ENCODE measurements around the gene CDK3.
"Not testable (repeated sequence)": the region's sequence is repeated elsewhere in the genome, so short reads cannot be mapped to it uniquely, and the experiment has no call there.

Gene CDK3

GRCh38 chr17:76038050-76038449, 37.4 kb downstream of the CDK3 start:
- no peak overlapping the region for H3K9ac ChIP-seq (ENCODE audit: low read depth in 1 of 2, low read length in 2 of 2)
- H3K9me3 ChIP-seq (ENCODE audit: control insufficient read depth in 1 of 2, low read length in 2 of 2) = no peaks in the 10 kb centered on the region
- H3K27me3 ChIP-seq (ENCODE audit: control insufficient read depth in 1 of 2, insufficient read depth in 2 of 2, low read length in 2 of 2) = no peaks in the 10 kb centered on the region
- no peak overlapping the region for H3K4me3 ChIP-seq (ENCODE audit: low read depth in 1 of 2, low read length in 2 of 2)
- H3K36me3 ChIP-seq (ENCODE audit: control insufficient read depth in 1 of 2, insufficient read depth in 2 of 2, low read length in 2 of 2) = peaks cover 33 to 53% of the 10 kb centered on the region in 2 donors
- H3K4me1 ChIP-seq (ENCODE audit: control insufficient read depth in 1 of 2, insufficient read depth in 2 of 2, low read length in 2 of 2) = no peaks in the 10 kb centered on the region
- no peak overlapping the region for H3K27ac ChIP-seq (ENCODE audit: low read depth, low read length)

DNA sequence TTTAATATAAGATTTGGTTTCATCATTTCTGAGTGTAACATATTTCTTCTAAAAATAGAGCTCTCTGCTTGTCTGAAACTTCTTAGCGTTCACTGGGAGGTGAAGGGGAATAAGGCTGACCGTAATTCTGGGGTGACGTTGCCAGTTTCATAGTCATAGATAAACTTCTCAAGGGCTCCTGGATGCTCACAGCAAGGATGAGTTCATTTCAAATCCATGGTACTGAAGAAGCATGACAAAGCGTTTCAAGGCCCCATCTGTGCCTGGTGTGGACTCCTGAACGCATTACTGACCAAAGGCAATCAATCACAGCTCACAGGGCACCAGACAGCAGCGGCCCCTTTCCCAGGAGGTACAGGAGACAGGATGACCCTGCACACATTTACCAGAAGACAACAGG, 38.5 kb downstream of the CDK3 start:
- peaks cover 43 to 64% of the 10 kb centered on the region in 2 donors for H3K36me3 ChIP-seq (ENCODE audit: control insufficient read depth in 1 of 2, insufficient read depth in 2 of 2, low read length in 2 of 2)

GRCh38 chr17:76040376-76040775, 39.7 kb downstream of the CDK3 start:
- Histone ChIP-seq H3K36me3 (ENCODE audit: control insufficient read depth in 1 of 2, insufficient read depth in 2 of 2, low read length in 2 of 2) (peaks cover 47 to 76% of the 10 kb centered on the region in 2 donors), H3K9ac (ENCODE audit: low read depth in 1 of 2, low read length in 2 of 2) (no peak overlapping the region), H3K9me3 (ENCODE audit: control insufficient read depth in 1 of 2, low read length in 2 of 2) (no peaks in the 10 kb centered on the region), H3K27me3 (ENCODE audit: control insufficient read depth in 1 of 2, insufficient read depth in 2 of 2, low read length in 2 of 2) (no peaks in the 10 kb centered on the region), H3K4me1 (ENCODE audit: control insufficient read depth in 1 of 2, insufficient read depth in 2 of 2, low read length in 2 of 2) (no peaks in the 10 kb centered on the region), H3K27ac (ENCODE audit: low read depth, low read length) (no peak overlapping the region), H3K4me3 (ENCODE audit: low read depth in 1 of 2, low read length in 2 of 2) (no peak overlapping the region)

More for the DNA sequence above, 38.5 kb downstream of the CDK3 start:
- H3K9me3 ChIP-seq (ENCODE audit: control insufficient read depth in 1 of 2, low read length in 2 of 2) = no peaks in the 10 kb centered on the region
- no peaks in the 10 kb centered on the region for H3K4me1 ChIP-seq (ENCODE audit: control insufficient read depth in 1 of 2, insufficient read depth in 2 of 2, low read length in 2 of 2)
- no peaks in the 10 kb centered on the region for H3K27me3 ChIP-seq (ENCODE audit: control insufficient read depth in 1 of 2, insufficient read depth in 2 of 2, low read length in 2 of 2)
- H3K9ac ChIP-seq (ENCODE audit: low read depth in 1 of 2, low read length in 2 of 2) = no peak overlapping the region
- H3K27ac ChIP-seq (ENCODE audit: low read depth, low read length) = no peak overlapping the region
- H3K4me3 ChIP-seq (ENCODE audit: low read depth in 1 of 2, low read length in 2 of 2) = no peak overlapping the region

- H3K9me3 ChIP-seq (ENCODE audit: control insufficient read depth in 1 of 2, low read length in 2 of 2); H3K4me1 ChIP-seq (ENCODE audit: control insufficient read depth in 1 of 2, insufficient read depth in 2 of 2, low read length in 2 of 2); H3K27ac ChIP-seq (ENCODE audit: low read depth, low read length); H3K4me3 ChIP-seq (ENCODE audit: low read depth in 1 of 2, low read length in 2 of 2); H3K27me3 ChIP-seq (ENCODE audit: control insufficient read depth in 1 of 2, insufficient read depth in 2 of 2, low read length in 2 of 2); H3K9ac ChIP-seq (ENCODE audit: low read depth in 1 of 2, low read length in 2 of 2): not testable (repeated sequence)
- peaks cover 48 to 95% of the 10 kb centered on the region in 2 donors for H3K36me3 ChIP-seq (ENCODE audit: control insufficient read depth in 1 of 2, insufficient read depth in 2 of 2, low read length in 2 of 2)
Measured at GRCh38 chr17:76042868-76043267, 42.2 kb downstream of the CDK3 start.

- not testable (repeated sequence) for H3K4me1 ChIP-seq (ENCODE audit: control insufficient read depth in 1 of 2, insufficient read depth in 2 of 2, low read length in 2 of 2); H3K9me3 ChIP-seq (ENCODE audit: control insufficient read depth in 1 of 2, low read length in 2 of 2); H3K9ac ChIP-seq (ENCODE audit: low read depth in 1 of 2, low read length in 2 of 2); H3K4me3 ChIP-seq (ENCODE audit: low read depth in 1 of 2, low read length in 2 of 2); H3K27me3 ChIP-seq (ENCODE audit: control insufficient read depth in 1 of 2, insufficient read depth in 2 of 2, low read length in 2 of 2); H3K27ac ChIP-seq (ENCODE audit: low read depth, low read length)
- peaks cover 48 to 95% of the 10 kb centered on the region in 2 donors for H3K36me3 ChIP-seq (ENCODE audit: control insufficient read depth in 1 of 2, insufficient read depth in 2 of 2, low read length in 2 of 2)
Measured at GRCh38 chr17:76044475-76045007, 43.9 kb downstream of the CDK3 start.

GRCh38 chr17:76046064-76046463, 45.4 kb downstream of the CDK3 start:
- Histone ChIP-seq H3K4me3 (ENCODE audit: low read depth in 1 of 2, low read length in 2 of 2) (no peak overlapping the region), H3K36me3 (ENCODE audit: control insufficient read depth in 1 of 2, insufficient read depth in 2 of 2, low read length in 2 of 2) (peaks cover 39 to 95% of the 10 kb centered on the region in 2 donors), H3K4me1 (ENCODE audit: control insufficient read depth in 1 of 2, insufficient read depth in 2 of 2, low read length in 2 of 2) (no peaks in the 10 kb centered on the region), H3K9me3 (ENCODE audit: control insufficient read depth in 1 of 2, low read length in 2 of 2) (no peaks in the 10 kb centered on the region), H3K27ac (ENCODE audit: low read depth, low read length) (no peak overlapping the region), H3K27me3 (ENCODE audit: control insufficient read depth in 1 of 2, insufficient read depth in 2 of 2, low read length in 2 of 2) (no peaks in the 10 kb centered on the region), H3K9ac (ENCODE audit: low read depth in 1 of 2, low read length in 2 of 2) (no peak overlapping the region)

DNA sequence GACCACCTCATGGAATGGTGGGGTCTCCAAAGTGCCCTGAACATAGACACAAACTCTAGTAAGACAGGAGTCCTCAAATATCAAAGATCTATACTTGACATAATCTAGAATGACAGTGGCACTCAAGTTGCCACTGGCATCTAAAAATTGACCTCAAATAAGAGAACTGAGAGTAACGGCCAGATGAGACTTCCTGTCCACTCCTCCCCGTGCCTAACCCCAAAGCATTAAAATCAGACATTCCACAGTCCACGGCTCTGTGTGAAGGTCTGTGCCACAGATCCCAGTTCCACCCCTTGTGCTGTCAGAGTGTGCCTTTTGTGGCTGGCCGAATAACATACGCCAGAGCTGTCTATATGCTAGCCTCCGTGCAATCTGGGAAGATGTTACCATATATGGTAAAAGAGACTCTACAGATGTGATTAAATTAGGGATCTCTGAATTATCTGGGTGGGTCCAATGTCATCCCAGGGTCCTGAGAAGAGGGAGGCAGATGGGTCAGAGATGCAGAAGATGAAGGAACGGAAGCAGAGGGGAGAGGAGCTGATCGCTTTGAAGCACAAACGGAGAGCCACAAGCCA, 47.5 kb downstream of the CDK3 start:
- H3K9ac ChIP-seq (ENCODE audit: low read depth in 1 of 2, low read length in 2 of 2) = no peak overlapping the region
- no peak overlapping the region for H3K27ac ChIP-seq (ENCODE audit: low read depth, low read length)
- H3K9me3 ChIP-seq (ENCODE audit: control insufficient read depth in 1 of 2, low read length in 2 of 2) = no peaks in the 10 kb centered on the region
- H3K4me3 ChIP-seq (ENCODE audit: low read depth in 1 of 2, low read length in 2 of 2) = no peak overlapping the region
- peaks cover 38 to 89% of the 10 kb centered on the region in 2 donors for H3K36me3 ChIP-seq (ENCODE audit: control insufficient read depth in 1 of 2, insufficient read depth in 2 of 2, low read length in 2 of 2)
- H3K4me1 ChIP-seq (ENCODE audit: control insufficient read depth in 1 of 2, insufficient read depth in 2 of 2, low read length in 2 of 2) = no peaks in the 10 kb centered on the region
- no peaks in the 10 kb centered on the region for H3K27me3 ChIP-seq (ENCODE audit: control insufficient read depth in 1 of 2, insufficient read depth in 2 of 2, low read length in 2 of 2)

- H3K4me3 ChIP-seq (ENCODE audit: low read depth in 1 of 2, low read length in 2 of 2) = no peak overlapping the region
- no peak overlapping the region for H3K27ac ChIP-seq (ENCODE audit: low read depth, low read length)
- no peaks in the 10 kb centered on the region for H3K27me3 ChIP-seq (ENCODE audit: control insufficient read depth in 1 of 2, insufficient read depth in 2 of 2, low read length in 2 of 2)
- H3K36me3 ChIP-seq (ENCODE audit: control insufficient read depth in 1 of 2, insufficient read depth in 2 of 2, low read length in 2 of 2) = peaks cover 32 to 89% of the 10 kb centered on the region in 2 donors
- no peaks in the 10 kb centered on the region for H3K9me3 ChIP-seq (ENCODE audit: control insufficient read depth in 1 of 2, low read length in 2 of 2)
- H3K9ac ChIP-seq (ENCODE audit: low read depth in 1 of 2, low read length in 2 of 2) = no peak overlapping the region
- no peaks in the 10 kb centered on the region for H3K4me1 ChIP-seq (ENCODE audit: control insufficient read depth in 1 of 2, insufficient read depth in 2 of 2, low read length in 2 of 2)
Measured at GRCh38 chr17:76048711-76049110, 48.1 kb downstream of the CDK3 start.

- Histone ChIP-seq H3K36me3 (ENCODE audit: control insufficient read depth in 1 of 2, insufficient read depth in 2 of 2, low read length in 2 of 2) (peaks cover 27 to 89% of the 10 kb centered on the region in 2 donors), H3K9me3 (ENCODE audit: control insufficient read depth in 1 of 2, low read length in 2 of 2) (no peaks in the 10 kb centered on the region), H3K27ac (ENCODE audit: low read depth, low read length) (no peak overlapping the region)
Measured at GRCh38 chr17:76049239-76049638, 48.6 kb downstream of the CDK3 start.

DNA sequence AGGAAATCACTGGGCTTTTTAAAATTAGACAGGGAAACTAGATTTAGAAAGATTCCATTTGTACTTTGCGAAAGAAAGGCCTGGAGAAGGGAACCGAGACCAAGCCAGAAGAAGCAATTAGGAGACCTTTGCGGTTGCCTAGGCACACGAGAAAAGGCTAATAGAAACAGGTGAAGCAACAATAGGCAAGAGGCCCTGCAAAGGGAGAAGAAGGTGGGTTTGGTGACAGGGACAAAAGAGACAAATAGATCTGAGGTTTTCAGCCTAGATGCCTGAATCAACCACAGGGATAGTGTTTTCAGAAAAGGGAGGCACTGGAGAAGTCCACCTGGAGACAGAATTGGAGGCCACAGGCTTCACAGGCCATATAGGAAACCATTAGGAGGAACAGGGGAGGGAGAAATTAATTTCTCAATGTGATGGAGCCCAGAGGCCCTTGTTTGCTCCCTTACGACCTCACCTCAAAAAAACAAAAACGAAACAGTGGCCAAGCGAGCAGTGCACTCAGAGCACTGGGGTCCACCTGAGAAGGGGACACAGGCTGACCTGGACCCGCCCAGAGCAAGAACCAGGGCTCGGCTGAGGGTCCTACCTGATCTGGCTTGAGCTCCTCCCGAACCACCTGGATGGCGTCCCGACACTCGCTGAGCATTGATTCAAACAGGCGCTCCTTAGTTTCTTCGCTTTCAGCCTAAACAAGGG, 49.3 kb downstream of the CDK3 start:
- Histone ChIP-seq H3K9ac (ENCODE audit: low read depth in 1 of 2, low read length in 2 of 2) (no peak overlapping the region), H3K27me3 (ENCODE audit: control insufficient read depth in 1 of 2, insufficient read depth in 2 of 2, low read length in 2 of 2) (no peaks in the 10 kb centered on the region), H3K36me3 (ENCODE audit: control insufficient read depth in 1 of 2, insufficient read depth in 2 of 2, low read length in 2 of 2) (peaks cover 24 to 87% of the 10 kb centered on the region in 2 donors), H3K27ac (ENCODE audit: low read depth, low read length) (no peak overlapping the region), H3K9me3 (ENCODE audit: control insufficient read depth in 1 of 2, low read length in 2 of 2) (no peaks in the 10 kb centered on the region), H3K4me3 (ENCODE audit: low read depth in 1 of 2, low read length in 2 of 2) (no peak overlapping the region), H3K4me1 (ENCODE audit: control insufficient read depth in 1 of 2, insufficient read depth in 2 of 2, low read length in 2 of 2) (no peaks in the 10 kb centered on the region)

More at GRCh38 chr17:76049239-76049638, 48.6 kb downstream of the CDK3 start:
- Histone ChIP-seq H3K9ac (ENCODE audit: low read depth in 1 of 2, low read length in 2 of 2) (no peak overlapping the region), H3K4me1 (ENCODE audit: control insufficient read depth in 1 of 2, insufficient read depth in 2 of 2, low read length in 2 of 2) (no peaks in the 10 kb centered on the region), H3K27me3 (ENCODE audit: control insufficient read depth in 1 of 2, insufficient read depth in 2 of 2, low read length in 2 of 2) (no peaks in the 10 kb centered on the region), H3K4me3 (ENCODE audit: low read depth in 1 of 2, low read length in 2 of 2) (no peak overlapping the region)

All from duodenal mucosa (tissue), 2 donors.